ENCODE measurements around the gene CADM2.

CADM2 gene

GRCh38 chr3:85426121-85426520 lies 467.3 kb downstream of the CADM2 start:
- Histone ChIP-seq H3K27me3 (ENCODE audit: control insufficient read depth in 1 of 2, insufficient read depth in 2 of 2, low read length in 2 of 2) (no peaks in the 10 kb centered on the region), H3K36me3 (ENCODE audit: insufficient read depth, low read length) (no peaks in the 10 kb centered on the region), H3K4me3 (ENCODE audit: low read depth in 1 of 2, low read length in 2 of 2) (no peak overlapping the region), H3K27ac (ENCODE audit: low read depth, low read length) (no peak overlapping the region), H3K4me1 (ENCODE audit: insufficient read depth, low read length) (no peaks in the 10 kb centered on the region), H3K9me3 (ENCODE audit: low read length) (no peaks in the 10 kb centered on the region), H3K9ac (ENCODE audit: low read length) (no peak overlapping the region)

- Histone ChIP-seq H3K4me1 (ENCODE audit: insufficient read depth, low read length) (no peaks in the 10 kb centered on the region), H3K9me3 (ENCODE audit: low read length) (no peaks in the 10 kb centered on the region), H3K27me3 (ENCODE audit: control insufficient read depth in 1 of 2, insufficient read depth in 2 of 2, low read length in 2 of 2) (no peaks in the 10 kb centered on the region), H3K27ac (ENCODE audit: low read depth, low read length) (no peak overlapping the region), H3K36me3 (ENCODE audit: insufficient read depth, low read length) (no peaks in the 10 kb centered on the region), H3K4me3 (ENCODE audit: low read depth in 1 of 2, low read length in 2 of 2) (no peak overlapping the region), H3K9ac (ENCODE audit: low read length) (no peak overlapping the region)
Observed at GRCh38 chr3:85427467-85427866, 468.7 kb downstream of the CADM2 start.

- Histone ChIP-seq H3K27ac (ENCODE audit: low read depth, low read length) (no peak overlapping the region), H3K9ac (ENCODE audit: low read length) (no peak overlapping the region), H3K9me3 (ENCODE audit: low read length) (no peaks in the 10 kb centered on the region), H3K4me1 (ENCODE audit: insufficient read depth, low read length) (no peaks in the 10 kb centered on the region), H3K36me3 (ENCODE audit: insufficient read depth, low read length) (no peaks in the 10 kb centered on the region), H3K4me3 (ENCODE audit: low read depth in 1 of 2, low read length in 2 of 2) (no peak overlapping the region), H3K27me3 (ENCODE audit: control insufficient read depth in 1 of 2, insufficient read depth in 2 of 2, low read length in 2 of 2) (no peaks in the 10 kb centered on the region)
Observed at GRCh38 chr3:85432081-85432480, 473.3 kb downstream of the CADM2 start.

- Histone ChIP-seq H3K36me3 (ENCODE audit: insufficient read depth, low read length) (no peaks in the 10 kb centered on the region), H3K4me3 (ENCODE audit: low read depth in 1 of 2, low read length in 2 of 2) (no peak overlapping the region), H3K4me1 (ENCODE audit: insufficient read depth, low read length) (no peaks in the 10 kb centered on the region), H3K27me3 (ENCODE audit: control insufficient read depth in 1 of 2, insufficient read depth in 2 of 2, low read length in 2 of 2) (no peaks in the 10 kb centered on the region), H3K9me3 (ENCODE audit: low read length) (no peaks in the 10 kb centered on the region), H3K27ac (ENCODE audit: low read depth, low read length) (no peak overlapping the region), H3K9ac (ENCODE audit: low read length) (no peak overlapping the region)
Observed at GRCh38 chr3:85433319-85433718, 474.5 kb downstream of the CADM2 start.

- Histone ChIP-seq H3K4me1 (ENCODE audit: insufficient read depth, low read length) (no peaks in the 10 kb centered on the region), H3K27ac (ENCODE audit: low read depth, low read length) (no peak overlapping the region), H3K4me3 (ENCODE audit: low read depth in 1 of 2, low read length in 2 of 2) (no peak overlapping the region), H3K9ac (ENCODE audit: low read length) (no peak overlapping the region), H3K27me3 (ENCODE audit: control insufficient read depth in 1 of 2, insufficient read depth in 2 of 2, low read length in 2 of 2) (no peaks in the 10 kb centered on the region), H3K9me3 (ENCODE audit: low read length) (no peaks in the 10 kb centered on the region), H3K36me3 (ENCODE audit: insufficient read depth, low read length) (no peaks in the 10 kb centered on the region)
Observed at GRCh38 chr3:85455561-85456200, 496.9 kb downstream of the CADM2 start.

GRCh38 chr3:85474241-85474640 lies 515.5 kb downstream of the CADM2 start:
- H3K27me3 ChIP-seq (ENCODE audit: control insufficient read depth in 1 of 2, insufficient read depth in 2 of 2, low read length in 2 of 2), result no peaks in the 10 kb centered on the region
- no peak overlapping the region for H3K27ac ChIP-seq (ENCODE audit: low read depth, low read length)
- H3K9ac ChIP-seq (ENCODE audit: low read length), result no peak overlapping the region
- no peaks in the 10 kb centered on the region for H3K4me1 ChIP-seq (ENCODE audit: insufficient read depth, low read length)
- H3K4me3 ChIP-seq (ENCODE audit: low read depth in 1 of 2, low read length in 2 of 2), result no peak overlapping the region
- H3K9me3 ChIP-seq (ENCODE audit: low read length), result no peaks in the 10 kb centered on the region
- H3K36me3 ChIP-seq (ENCODE audit: insufficient read depth, low read length), result no peaks in the 10 kb centered on the region

- H3K4me1 ChIP-seq (ENCODE audit: insufficient read depth, low read length), result no peaks in the 10 kb centered on the region
- H3K36me3 ChIP-seq (ENCODE audit: insufficient read depth, low read length), result no peaks in the 10 kb centered on the region
- no peaks in the 10 kb centered on the region for H3K27me3 ChIP-seq (ENCODE audit: control insufficient read depth in 1 of 2, insufficient read depth in 2 of 2, low read length in 2 of 2)
- no peaks in the 10 kb centered on the region for H3K9me3 ChIP-seq (ENCODE audit: low read length)
- H3K27ac ChIP-seq (ENCODE audit: low read depth, low read length), result no peak overlapping the region
- no peak overlapping the region for H3K4me3 ChIP-seq (ENCODE audit: low read depth in 1 of 2, low read length in 2 of 2)
- H3K9ac ChIP-seq (ENCODE audit: low read length), result no peak overlapping the region
Observed at GRCh38 chr3:85475346-85475745, 516.6 kb downstream of the CADM2 start.

- no peaks in the 10 kb centered on the region for H3K27me3 ChIP-seq (ENCODE audit: control insufficient read depth in 1 of 2, insufficient read depth in 2 of 2, low read length in 2 of 2)
- H3K4me3 ChIP-seq (ENCODE audit: low read depth in 1 of 2, low read length in 2 of 2), result no peak overlapping the region
- no peak overlapping the region for H3K27ac ChIP-seq (ENCODE audit: low read depth, low read length)
- no peaks in the 10 kb centered on the region for H3K36me3 ChIP-seq (ENCODE audit: insufficient read depth, low read length)
- no peak overlapping the region for H3K9ac ChIP-seq (ENCODE audit: low read length)
- no peaks in the 10 kb centered on the region for H3K4me1 ChIP-seq (ENCODE audit: insufficient read depth, low read length)
- H3K9me3 ChIP-seq (ENCODE audit: low read length), result no peaks in the 10 kb centered on the region
Observed at GRCh38 chr3:85476891-85477495, 518.2 kb downstream of the CADM2 start.

- H3K4me1 ChIP-seq (ENCODE audit: insufficient read depth, low read length), result no peaks in the 10 kb centered on the region
- H3K27ac ChIP-seq (ENCODE audit: low read depth, low read length), result no peak overlapping the region
- no peaks in the 10 kb centered on the region for H3K27me3 ChIP-seq (ENCODE audit: control insufficient read depth in 1 of 2, insufficient read depth in 2 of 2, low read length in 2 of 2)
- H3K36me3 ChIP-seq (ENCODE audit: insufficient read depth, low read length), result no peaks in the 10 kb centered on the region
- H3K4me3 ChIP-seq (ENCODE audit: low read depth in 1 of 2, low read length in 2 of 2), result no peak overlapping the region
- no peak overlapping the region for H3K9ac ChIP-seq (ENCODE audit: low read length)
- H3K9me3 ChIP-seq (ENCODE audit: low read length), result no peaks in the 10 kb centered on the region
Observed at GRCh38 chr3:85481411-85482212, 522.8 kb downstream of the CADM2 start.

- no peak overlapping the region for H3K4me3 ChIP-seq (ENCODE audit: low read depth in 1 of 2, low read length in 2 of 2)
- no peaks in the 10 kb centered on the region for H3K4me1 ChIP-seq (ENCODE audit: insufficient read depth, low read length)
- H3K27ac ChIP-seq (ENCODE audit: low read depth, low read length), result no peak overlapping the region
- no peaks in the 10 kb centered on the region for H3K36me3 ChIP-seq (ENCODE audit: insufficient read depth, low read length)
- H3K9ac ChIP-seq (ENCODE audit: low read length), result no peak overlapping the region
- H3K9me3 ChIP-seq (ENCODE audit: low read length), result no peaks in the 10 kb centered on the region
- H3K27me3 ChIP-seq (ENCODE audit: control insufficient read depth in 1 of 2, insufficient read depth in 2 of 2, low read length in 2 of 2), result no peaks in the 10 kb centered on the region
Observed at GRCh38 chr3:85482213-85482490, 523.4 kb downstream of the CADM2 start.

- Histone ChIP-seq H3K4me3 (ENCODE audit: low read depth in 1 of 2, low read length in 2 of 2) (no peak overlapping the region), H3K4me1 (ENCODE audit: insufficient read depth, low read length) (no peaks in the 10 kb centered on the region), H3K9me3 (ENCODE audit: low read length) (no peaks in the 10 kb centered on the region), H3K36me3 (ENCODE audit: insufficient read depth, low read length) (no peaks in the 10 kb centered on the region), H3K9ac (ENCODE audit: low read length) (no peak overlapping the region), H3K27ac (ENCODE audit: low read depth, low read length) (no peak overlapping the region), H3K27me3 (ENCODE audit: control insufficient read depth in 1 of 2, insufficient read depth in 2 of 2, low read length in 2 of 2) (no peaks in the 10 kb centered on the region)
Observed at GRCh38 chr3:85483986-85484385, 525.2 kb downstream of the CADM2 start.

GRCh38 chr3:85487375-85487774 lies 528.6 kb downstream of the CADM2 start:
- no peaks in the 10 kb centered on the region for H3K36me3 ChIP-seq (ENCODE audit: insufficient read depth, low read length)
- no peak overlapping the region for H3K27ac ChIP-seq (ENCODE audit: low read depth, low read length)
- no peak overlapping the region for H3K9ac ChIP-seq (ENCODE audit: low read length)
- no peaks in the 10 kb centered on the region for H3K4me1 ChIP-seq (ENCODE audit: insufficient read depth, low read length)
- H3K9me3 ChIP-seq (ENCODE audit: low read length), result no peaks in the 10 kb centered on the region
- no peaks in the 10 kb centered on the region for H3K27me3 ChIP-seq (ENCODE audit: control insufficient read depth in 1 of 2, insufficient read depth in 2 of 2, low read length in 2 of 2)
- no peak overlapping the region for H3K4me3 ChIP-seq (ENCODE audit: low read depth in 1 of 2, low read length in 2 of 2)

Data from muscle layer of colon (tissue), 2 donors.